SK-N-SH (cell line): ENCODE measurements around the gene DCUN1D2. TPM values are rescaled to one million over a fixed set of nuclear protein-coding genes. Genes with fewer than 3 reads are reported as not detected.

Experiments used
- CTCF ChIA-PET: fragments of 300-600, 350-600 bp; formaldehyde crosslinking; extraction: SDS; loops from one replicate; lab custom pipeline; 2021; lab: Yijun Ruan, JAX
- POLR2A ChIA-PET: fragments of 350-600 bp; sonication (Branson Sonifier 250); formaldehyde crosslinking; extraction: SDS; loops from one replicate; lab custom pipeline; 2020; ENCODE audit warnings: antibody characterized with exemption, inconsistent platforms; lab: Yijun Ruan, JAX
- DNase-seq: peaks from one replicate; pipeline ENCODE4 v3.0.0; 2012
- H2AFZ ChIP-seq: fragments of 200-600 bp; sonication (generic); 2 replicates; pipeline ENCODE4 v1.8.1; 2016; ENCODE audit warnings: antibody characterized with exemption, mild to moderate bottlenecking, low read depth
- H3F3A ChIP-seq: fragments of 200-600 bp; sonication (generic); replicated peaks from 2 replicates; pipeline ENCODE3; 2016; ENCODE audit warnings: antibody characterized with exemption, mild to moderate bottlenecking; ENCODE audit not compliant: insufficient read depth
- H3K27ac ChIP-seq, 2 experiments: fragments of 200-500 bp in 1 of 2; fragments of 200-600 bp in 1 of 2; sonication (Bioruptor generic) in 1 of 2; sonication (generic), shearing (Covaris generic) in 1 of 2; 2 replicates each; pipeline versions ENCODE4 v1.5.1 to v1.6.1; 2014 to 2016; ENCODE audit warnings: low read depth in 2 of 2, inconsistent platforms in 1 of 2, low read length in 1 of 2, mild to moderate bottlenecking in 1 of 2, mixed read lengths in 1 of 2
- H3K27me3 ChIP-seq: fragments of 200-600 bp; sonication (generic), shearing (Covaris generic); 2 replicates; pipeline ENCODE4 v1.6.1; 2016; ENCODE audit warnings: mixed run types; ENCODE audit not compliant: insufficient read depth
- H3K36me3 ChIP-seq, 2 experiments: fragments of 200-500 bp in 1 of 2; fragments of 200-600 bp in 1 of 2; sonication (Bioruptor generic) in 1 of 2; sonication (generic) in 1 of 2; replicated peaks in 1 of 2; 2 replicates each; pipeline versions ENCODE3 to v1.5.1; 2014 to 2016; ENCODE audit warnings: low read length in 1 of 2, mild to moderate bottlenecking in 1 of 2; ENCODE audit not compliant: insufficient read depth in 2 of 2, control insufficient read depth in 1 of 2
- H3K4me1 ChIP-seq, 2 experiments: fragments of 200-500 bp in 1 of 2; fragments of 200-600 bp in 1 of 2; sonication (Bioruptor generic) in 1 of 2; sonication (generic), shearing (Covaris generic) in 1 of 2; 2 replicates each; pipeline versions ENCODE4 v1.5.1 to v1.6.1; 2014 to 2016; ENCODE audit warnings: low read depth in 1 of 2, low read length in 1 of 2, mixed run types in 1 of 2; ENCODE audit not compliant: insufficient read depth in 2 of 2, control insufficient read depth in 1 of 2
- H3K4me2 ChIP-seq: fragments of 200-600 bp; sonication (generic), shearing (Covaris generic); 2 replicates; pipeline ENCODE4 v1.6.1; 2017; ENCODE audit warnings: mixed run types
- H3K4me3 ChIP-seq, 2 experiments: fragments of 200-500 bp in 1 of 2; fragments of 200-600 bp in 1 of 2; sonication (Bioruptor generic) in 1 of 2; sonication (generic), shearing (Covaris generic) in 1 of 2; 2 replicates each; pipeline versions ENCODE4 v1.5.1 to v1.8.1; 2014 to 2016; ENCODE audit warnings: low read depth in 2 of 2, inconsistent platforms in 1 of 2, low read length in 1 of 2, mild to moderate bottlenecking in 1 of 2, mixed read lengths in 1 of 2, moderate library complexity in 1 of 2
- H3K79me2 ChIP-seq: fragments of 200-600 bp; sonication (generic); 2 replicates; pipeline ENCODE4 v1.8.1; 2017; ENCODE audit warnings: mild to moderate bottlenecking; ENCODE audit not compliant: insufficient read depth
- H3K9ac ChIP-seq: fragments of 200-600 bp; sonication (generic); 2 replicates; pipeline ENCODE4 v1.6.1; 2017; ENCODE audit warnings: mixed run types
- H3K9me2 ChIP-seq: fragments of 200-600 bp; sonication (generic); 2 replicates; pipeline ENCODE4 v1.6.1; 2017; ENCODE audit warnings: mixed run types
- H3K9me3 ChIP-seq: fragments of 200-600 bp; sonication (generic); 2 replicates; pipeline ENCODE4 v1.6.1; 2017; ENCODE audit warnings: mixed run types, mild to moderate bottlenecking, moderate library complexity
- H4K20me1 ChIP-seq: fragments of 200-600 bp; sonication (generic); 2 replicates; pipeline ENCODE4 v1.6.1; 2017; ENCODE audit warnings: mild to moderate bottlenecking, mixed run types; ENCODE audit not compliant: insufficient read depth
- CHD2 ChIP-seq: fragments of 150-350 bp; IDR thresholded peaks from 2 replicates; pipeline ENCODE4 v1.6.1; 2018; ENCODE audit warnings: low read length; ENCODE audit not compliant: partially characterized antibody
- ELF1 ChIP-seq: IDR thresholded peaks from 2 replicates; pipeline ENCODE4 v1.4.0; 2012
- FOXM1 ChIP-seq: IDR thresholded peaks from 2 replicates; pipeline ENCODE4 v1.4.0; 2012; ENCODE audit warnings: low read depth, mild to moderate bottlenecking
- RAD21 ChIP-seq: IDR thresholded peaks from 2 replicates; pipeline ENCODE4 v1.6.1; 2012; ENCODE audit warnings: mild to moderate bottlenecking, low read length
- RFX5 ChIP-seq: IDR thresholded peaks from 2 replicates; pipeline ENCODE4 v1.6.1; 2012; ENCODE audit warnings: mild to moderate bottlenecking, improper control_type of control experiment, low read length
- TAF1 ChIP-seq: IDR thresholded peaks from 2 replicates; pipeline ENCODE4 v1.6.1; 2012; ENCODE audit warnings: low read depth, mild to moderate bottlenecking, low read length, moderate library complexity, borderline replicate concordance
- TCF12 ChIP-seq: IDR thresholded peaks from 2 replicates; pipeline ENCODE4 v1.4.0; 2012
- USF1 ChIP-seq: IDR thresholded peaks from 2 replicates; pipeline ENCODE4 v1.4.0; 2012; ENCODE audit warnings: low read depth, borderline replicate concordance
- USF2 ChIP-seq: fragments of 150-350 bp; IDR thresholded peaks from 2 replicates; pipeline ENCODE4 v1.6.1; 2017; ENCODE audit warnings: antibody characterized with exemption, low read length, low read depth, borderline replicate concordance
- YY1 ChIP-seq: IDR thresholded peaks from 2 replicates; pipeline ENCODE4 v1.4.0; 2012; ENCODE audit warnings: low read depth, mild to moderate bottlenecking
- WGBS: methylation state at CpG from one replicate; pipeline ENCODE4 v1.1.6; 2017; ENCODE audit warnings: low lambda C conversion rate; 5-methylcytosine and 5-hydroxymethylcytosine counted together
- polyA plus RNA-seq, 3 experiments: library from polyadenylated mRNA; depleted of rRNA; stranded (reverse); fragments of >200 nt; gene quantifications; 2 replicates each; pipeline ENCODE4 v1.2.3, GENCODE V29; 2012
- TF ChIP-seq, protein P1 (sequence below): IDR thresholded peaks from 2 replicates; pipeline ENCODE4 v1.4.0; 2012; ENCODE audit warnings: low read depth
- TF ChIP-seq, protein P2 (sequence below): IDR thresholded peaks from 2 replicates; pipeline ENCODE4 v1.6.1; 2012; ENCODE audit warnings: mild to moderate bottlenecking, low read depth, low read length, moderate library complexity
- TF ChIP-seq, protein P3 (sequence below): IDR thresholded peaks from 2 replicates; pipeline ENCODE4 v1.4.0; 2012; ENCODE audit warnings: low read depth, borderline replicate concordance
- TF ChIP-seq, protein P4 (sequence below): fragments of 200-600 bp; sonication (generic); IDR thresholded peaks from 2 replicates; pipeline ENCODE4 v1.6.1; 2017; ENCODE audit warnings: antibody characterized with exemption, mild to moderate bottlenecking, moderate library complexity

DCUN1D2 gene
- polyA plus RNA-seq, 1 of the 3 experiments (the other 2 are of a cell fraction) = 11.0 TPM

DNA sequence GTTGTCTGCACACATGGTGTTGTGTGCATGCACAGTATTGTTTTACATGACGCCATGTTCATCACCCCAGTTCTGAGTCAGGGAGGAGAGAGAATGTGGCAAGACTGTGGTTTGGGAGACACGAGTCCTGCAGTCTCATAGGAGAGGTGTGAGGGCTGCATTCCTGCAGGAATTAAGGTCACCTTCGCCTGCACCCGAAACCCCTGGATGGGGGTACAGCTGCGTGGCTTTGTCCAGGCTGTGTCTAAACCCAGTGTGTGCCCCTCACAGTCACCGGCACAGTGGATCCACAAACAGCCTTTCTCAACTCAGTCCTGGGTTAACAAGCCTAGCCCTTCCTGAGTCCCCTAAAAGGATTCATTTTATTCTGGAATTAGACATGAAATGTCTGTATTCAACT, 42.9 kb downstream of the DCUN1D2 start (continued):
- TF ChIP-seq USF2 (no peak), TCF12 (no peak), TAF1 (no peak)
- TF ChIP-seq, protein P1, sequence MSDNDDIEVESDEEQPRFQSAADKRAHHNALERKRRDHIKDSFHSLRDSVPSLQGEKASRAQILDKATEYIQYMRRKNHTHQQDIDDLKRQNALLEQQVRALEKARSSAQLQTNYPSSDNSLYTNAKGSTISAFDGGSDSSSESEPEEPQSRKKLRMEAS = no peak

- ChIA-PET POLR2A (no interaction called here), CTCF (interaction anchor here (2.1 kb wide), 1 partner anchor 115 kb away, joined by 8 read pairs; no protein-coding TSS in a partner anchor)
- Histone ChIP-seq H3K9me2 (no peaks in the 10 kb centered on the region), H3K27me3 (no peaks in the 10 kb centered on the region), H3K4me1 (no peaks in the 10 kb centered on the region; a peak in 1 of 4 replicates), H3K9ac (no peak overlapping the region), H3K4me3 (no peak overlapping the region), H3F3A (no peaks in the 10 kb centered on the region), H4K20me1 (no peaks in the 10 kb centered on the region), H3K27ac (no peak overlapping the region), H2AFZ (no peak overlapping the region), H3K79me2 (no peaks in the 10 kb centered on the region), H3K36me3 (peaks cover 0 to 10% of the 10 kb centered on the region in 2 experiments), H3K9me3 (no peaks in the 10 kb centered on the region)
- WGBS = 95% methylated on average over 8 of the region's 9 CpGs
- TF ChIP-seq, protein P2, sequence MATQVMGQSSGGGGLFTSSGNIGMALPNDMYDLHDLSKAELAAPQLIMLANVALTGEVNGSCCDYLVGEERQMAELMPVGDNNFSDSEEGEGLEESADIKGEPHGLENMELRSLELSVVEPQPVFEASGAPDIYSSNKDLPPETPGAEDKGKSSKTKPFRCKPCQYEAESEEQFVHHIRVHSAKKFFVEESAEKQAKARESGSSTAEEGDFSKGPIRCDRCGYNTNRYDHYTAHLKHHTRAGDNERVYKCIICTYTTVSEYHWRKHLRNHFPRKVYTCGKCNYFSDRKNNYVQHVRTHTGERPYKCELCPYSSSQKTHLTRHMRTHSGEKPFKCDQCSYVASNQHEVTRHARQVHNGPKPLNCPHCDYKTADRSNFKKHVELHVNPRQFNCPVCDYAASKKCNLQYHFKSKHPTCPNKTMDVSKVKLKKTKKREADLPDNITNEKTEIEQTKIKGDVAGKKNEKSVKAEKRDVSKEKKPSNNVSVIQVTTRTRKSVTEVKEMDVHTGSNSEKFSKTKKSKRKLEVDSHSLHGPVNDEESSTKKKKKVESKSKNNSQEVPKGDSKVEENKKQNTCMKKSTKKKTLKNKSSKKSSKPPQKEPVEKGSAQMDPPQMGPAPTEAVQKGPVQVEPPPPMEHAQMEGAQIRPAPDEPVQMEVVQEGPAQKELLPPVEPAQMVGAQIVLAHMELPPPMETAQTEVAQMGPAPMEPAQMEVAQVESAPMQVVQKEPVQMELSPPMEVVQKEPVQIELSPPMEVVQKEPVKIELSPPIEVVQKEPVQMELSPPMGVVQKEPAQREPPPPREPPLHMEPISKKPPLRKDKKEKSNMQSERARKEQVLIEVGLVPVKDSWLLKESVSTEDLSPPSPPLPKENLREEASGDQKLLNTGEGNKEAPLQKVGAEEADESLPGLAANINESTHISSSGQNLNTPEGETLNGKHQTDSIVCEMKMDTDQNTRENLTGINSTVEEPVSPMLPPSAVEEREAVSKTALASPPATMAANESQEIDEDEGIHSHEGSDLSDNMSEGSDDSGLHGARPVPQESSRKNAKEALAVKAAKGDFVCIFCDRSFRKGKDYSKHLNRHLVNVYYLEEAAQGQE = no peak
- TF ChIP-seq RAD21 (no peak), YY1 (no peak), FOXM1 (no peak), USF1 (no peak), ELF1 (no peak), CHD2 (no peak), TCF12 (no peak), RFX5 (no peak)
- TF ChIP-seq, protein P3, sequence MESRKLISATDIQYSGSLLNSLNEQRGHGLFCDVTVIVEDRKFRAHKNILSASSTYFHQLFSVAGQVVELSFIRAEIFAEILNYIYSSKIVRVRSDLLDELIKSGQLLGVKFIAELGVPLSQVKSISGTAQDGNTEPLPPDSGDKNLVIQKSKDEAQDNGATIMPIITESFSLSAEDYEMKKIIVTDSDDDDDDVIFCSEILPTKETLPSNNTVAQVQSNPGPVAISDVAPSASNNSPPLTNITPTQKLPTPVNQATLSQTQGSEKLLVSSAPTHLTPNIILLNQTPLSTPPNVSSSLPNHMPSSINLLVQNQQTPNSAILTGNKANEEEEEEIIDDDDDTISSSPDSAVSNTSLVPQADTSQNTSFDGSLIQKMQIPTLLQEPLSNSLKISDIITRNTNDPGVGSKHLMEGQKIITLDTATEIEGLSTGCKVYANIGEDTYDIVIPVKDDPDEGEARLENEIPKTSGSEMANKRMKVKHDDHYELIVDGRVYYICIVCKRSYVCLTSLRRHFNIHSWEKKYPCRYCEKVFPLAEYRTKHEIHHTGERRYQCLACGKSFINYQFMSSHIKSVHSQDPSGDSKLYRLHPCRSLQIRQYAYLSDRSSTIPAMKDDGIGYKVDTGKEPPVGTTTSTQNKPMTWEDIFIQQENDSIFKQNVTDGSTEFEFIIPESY = no peak
- TF ChIP-seq, protein P4, sequence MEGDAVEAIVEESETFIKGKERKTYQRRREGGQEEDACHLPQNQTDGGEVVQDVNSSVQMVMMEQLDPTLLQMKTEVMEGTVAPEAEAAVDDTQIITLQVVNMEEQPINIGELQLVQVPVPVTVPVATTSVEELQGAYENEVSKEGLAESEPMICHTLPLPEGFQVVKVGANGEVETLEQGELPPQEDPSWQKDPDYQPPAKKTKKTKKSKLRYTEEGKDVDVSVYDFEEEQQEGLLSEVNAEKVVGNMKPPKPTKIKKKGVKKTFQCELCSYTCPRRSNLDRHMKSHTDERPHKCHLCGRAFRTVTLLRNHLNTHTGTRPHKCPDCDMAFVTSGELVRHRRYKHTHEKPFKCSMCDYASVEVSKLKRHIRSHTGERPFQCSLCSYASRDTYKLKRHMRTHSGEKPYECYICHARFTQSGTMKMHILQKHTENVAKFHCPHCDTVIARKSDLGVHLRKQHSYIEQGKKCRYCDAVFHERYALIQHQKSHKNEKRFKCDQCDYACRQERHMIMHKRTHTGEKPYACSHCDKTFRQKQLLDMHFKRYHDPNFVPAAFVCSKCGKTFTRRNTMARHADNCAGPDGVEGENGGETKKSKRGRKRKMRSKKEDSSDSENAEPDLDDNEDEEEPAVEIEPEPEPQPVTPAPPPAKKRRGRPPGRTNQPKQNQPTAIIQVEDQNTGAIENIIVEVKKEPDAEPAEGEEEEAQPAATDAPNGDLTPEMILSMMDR = no peak
- TF ChIP-seq, all 33 proteins: peak for 0
- DNase-seq = no peak
- H3K4me2 ChIP-seq = no peak overlapping the region
Measured at GRCh38 chr13:113446488-113446854, 44.0 kb downstream of the DCUN1D2 start.
